H1 (cell line): ENCODE measurements around the gene WWC1. TPM values are rescaled to one million over a fixed set of nuclear protein-coding genes. Genes with fewer than 3 reads are reported as not detected.

ENCODE experiments used
- CTCF ChIA-PET: fragments of 300-600 bp; sonication (Branson Sonifier 250); formaldehyde crosslinking; loops from one replicate; lab custom pipeline; 2021; ENCODE audit not compliant: partially characterized antibody; lab: Charles Lee
- POLR2A ChIA-PET: fragments of 300-600 bp; sonication (Branson Sonifier 250); formaldehyde crosslinking; loops from one replicate; lab custom pipeline; 2021; ENCODE audit warnings: inconsistent platforms; ENCODE audit not compliant: partially characterized antibody; lab: Charles Lee
- DNase-seq, 2 experiments: peaks; one replicate each; pipeline versions ENCODE4 v3.0.0 to v3.0.0-alpha.2; 2010 to 2022; ENCODE audit warnings: low spot score in 2 of 2, low read depth in 1 of 2, mixed read lengths in 1 of 2
- FAIRE-seq: peaks from 2 replicates; lab custom pipeline; 2011; peaks lifted over from hg19 to GRCh38; lab: Jason Lieb, UNC
- H2AFZ ChIP-seq: 2 replicates; pipeline ENCODE4 v1.8.1; 2012; ENCODE audit warnings: low read length, inconsistent platforms
- H2AK5ac ChIP-seq: 2 replicates; pipeline ENCODE4 v1.6.1; 2013; ENCODE audit warnings: low read depth, low read length
- H2BK120ac ChIP-seq: replicated peaks from 2 replicates; pipeline ENCODE3; 2013; ENCODE audit warnings: low read depth, low read length, inconsistent platforms
- H2BK12ac ChIP-seq: 2 replicates; pipeline ENCODE4 v1.6.1; 2013; ENCODE audit warnings: low read depth, low read length
- H2BK15ac ChIP-seq: 2 replicates; pipeline ENCODE4 v1.6.1; 2013; ENCODE audit warnings: low read length
- H2BK20ac ChIP-seq: 2 replicates; pipeline ENCODE4 v1.6.1; 2013; ENCODE audit warnings: low read length
- H2BK5ac ChIP-seq: 2 replicates; pipeline ENCODE4 v1.6.1; 2013; ENCODE audit warnings: low read depth, low read length
- H3K14ac ChIP-seq: 2 replicates; pipeline ENCODE4 v1.6.1; 2013; ENCODE audit warnings: inconsistent platforms; ENCODE audit not compliant: insufficient read length
- H3K18ac ChIP-seq: 2 replicates; pipeline ENCODE4 v1.6.1; 2013; ENCODE audit warnings: low read length; ENCODE audit errors: extremely low read depth
- H3K23ac ChIP-seq: 2 replicates; pipeline ENCODE4 v1.6.1; 2013; ENCODE audit warnings: inconsistent platforms; ENCODE audit not compliant: insufficient read length
- H3K23me2 ChIP-seq: 2 replicates; pipeline ENCODE4 v1.6.1; 2013; ENCODE audit warnings: low read depth, low read length
- H3K27ac ChIP-seq: 2 replicates; pipeline ENCODE4 v1.6.1; 2011; ENCODE audit warnings: low read depth, low read length, inconsistent platforms
- H3K27me3 ChIP-seq, 4 experiments: replicated peaks in 1 of 4; 1 replicate in 1 of 4; 2 replicates in 3 of 4; pipeline versions ENCODE4 v1.6.1 to v1.8.1; 2011 to 2013; ENCODE audit warnings: low read length in 3 of 4, mild to moderate bottlenecking in 3 of 4, inconsistent platforms in 2 of 4, mixed read lengths in 2 of 4, moderate library complexity in 1 of 4; ENCODE audit not compliant: control insufficient read depth in 3 of 4, insufficient read depth in 3 of 4; ENCODE audit errors: extremely low read depth in 1 of 4
- H3K36me3 ChIP-seq, 4 experiments: 2 replicates each; pipeline versions ENCODE4 v1.6.1 to v1.8.1; 2011 to 2013; ENCODE audit warnings: mild to moderate bottlenecking in 4 of 4, low read length in 3 of 4, moderate library complexity in 2 of 4, control low read depth in 1 of 4, inconsistent platforms in 1 of 4; ENCODE audit not compliant: insufficient read depth in 4 of 4, control insufficient read depth in 2 of 4
- H3K4ac ChIP-seq: replicated peaks from 2 replicates; pipeline ENCODE3; 2013; ENCODE audit warnings: low read length, low read depth, mixed read lengths, inconsistent platforms; ENCODE audit not compliant: insufficient read length
- H3K4me1 ChIP-seq, 4 experiments: replicated peaks in 1 of 4; 1 replicate in 1 of 4; 2 replicates in 3 of 4; pipeline versions ENCODE4 v1.6.1 to v1.8.1; 2011 to 2013; ENCODE audit warnings: low read length in 3 of 4, inconsistent platforms in 2 of 4, mixed read lengths in 1 of 4; ENCODE audit not compliant: insufficient read depth in 4 of 4, control insufficient read depth in 3 of 4
- H3K4me2 ChIP-seq, 2 experiments: 2 replicates each; pipeline versions ENCODE4 v1.6.1 to v1.8.1; 2011 to 2013; ENCODE audit warnings: low read depth in 2 of 2, low read length in 2 of 2, control low read depth in 1 of 2, inconsistent platforms in 1 of 2, mild to moderate bottlenecking in 1 of 2; ENCODE audit not compliant: insufficient read depth in 1 of 2
- H3K4me3 ChIP-seq, 4 experiments: fragments of 200-600, 300-600 bp in 1 of 4; sonication (generic), shearing (Covaris generic), sonication (Bioruptor Twin) in 1 of 4; 2 replicates each; pipeline versions ENCODE4 v1.5.1 to v1.8.1; 2011 to 2016; ENCODE audit warnings: low read length in 4 of 4, low read depth in 3 of 4, control low read depth in 2 of 4, inconsistent platforms in 2 of 4, mild to moderate bottlenecking in 2 of 4, mixed read lengths in 1 of 4, moderate library complexity in 1 of 4; ENCODE audit not compliant: insufficient read depth in 2 of 4; ENCODE audit errors: extremely low read depth in 1 of 4
- H3K56ac ChIP-seq: replicated peaks from 2 replicates; pipeline ENCODE3; 2013; ENCODE audit warnings: low read depth, mild to moderate bottlenecking, mixed read lengths, low read length, inconsistent platforms; ENCODE audit not compliant: insufficient read length
- H3K79me1 ChIP-seq: 2 replicates; pipeline ENCODE4 v1.6.1; 2013; ENCODE audit warnings: low read depth, low read length, control low read depth
- H3K79me2 ChIP-seq, 2 experiments: 2 replicates each; pipeline versions ENCODE4 v1.6.1 to v1.8.1; 2012 to 2013; ENCODE audit warnings: low read length in 2 of 2, mild to moderate bottlenecking in 2 of 2, inconsistent platforms in 1 of 2; ENCODE audit not compliant: insufficient read depth in 2 of 2, control insufficient read depth in 1 of 2
- H3K9ac ChIP-seq, 4 experiments: replicated peaks in 1 of 4; 1 replicate in 1 of 4; 2 replicates in 3 of 4; pipeline versions ENCODE4 v1.6.1 to v1.8.1; 2011 to 2013; ENCODE audit warnings: low read depth in 3 of 4, low read length in 3 of 4, control low read depth in 2 of 4, mild to moderate bottlenecking in 2 of 4, moderate library complexity in 2 of 4, inconsistent platforms in 1 of 4; ENCODE audit errors: extremely low read depth in 1 of 4
- H3K9me3 ChIP-seq, 2 experiments: 2 replicates each; pipeline versions ENCODE4 v1.6.1 to v1.8.1; 2012 to 2013; ENCODE audit warnings: mild to moderate bottlenecking in 2 of 2, moderate library complexity in 2 of 2, control low read depth in 1 of 2, inconsistent platforms in 1 of 2, low read depth in 1 of 2, low read length in 1 of 2, mixed read lengths in 1 of 2; ENCODE audit not compliant: insufficient read depth in 2 of 2
- H4K20me1 ChIP-seq, 2 experiments: replicated peaks in 1 of 2; 2 replicates each; pipeline versions ENCODE3 to v1.8.1; 2011 to 2013; ENCODE audit warnings: inconsistent platforms in 2 of 2, low read length in 2 of 2, mild to moderate bottlenecking in 1 of 2; ENCODE audit not compliant: insufficient read depth in 2 of 2, control insufficient read depth in 1 of 2
- H4K5ac ChIP-seq: 2 replicates; pipeline ENCODE4 v1.6.1; 2013; ENCODE audit warnings: low read length, low read depth, mixed read lengths, inconsistent platforms; ENCODE audit not compliant: insufficient read length
- H4K8ac ChIP-seq: 2 replicates; pipeline ENCODE4 v1.8.0; 2013; ENCODE audit warnings: mild to moderate bottlenecking, moderate library complexity, low read length, inconsistent platforms; ENCODE audit not compliant: insufficient read depth; ENCODE audit errors: extremely low read depth
- H4K91ac ChIP-seq: replicated peaks from 2 replicates; pipeline ENCODE3; 2013; ENCODE audit warnings: low read length, mixed read lengths, inconsistent platforms; ENCODE audit not compliant: insufficient read length
- SIX5 ChIP-seq: IDR thresholded peaks from 2 replicates; pipeline ENCODE4 v1.6.1; 2011; ENCODE audit warnings: mild to moderate bottlenecking, low read depth, low read length
- WGBS, 2 experiments: shearing (Covaris generic) in 1 of 2; methylation state at CpG; one replicate each; pipeline versions ENCODE4 v1.1.6 to v1.1.7; 2013 to 2015; ENCODE audit warnings: low lambda C conversion rate in 2 of 2, mixed read lengths in 2 of 2, inconsistent platforms in 1 of 2, low coverage in 1 of 2, missing lambda C conversion rate in 1 of 2; ENCODE audit not compliant: insufficient replicate concordance in 2 of 2, insufficient coverage in 1 of 2, insufficient read length in 1 of 2; ENCODE audit errors: extremely low coverage in 1 of 2, missing lambda C conversion rate in 1 of 2; 5-methylcytosine and 5-hydroxymethylcytosine counted together
- polyA plus RNA-seq, 7 experiments: library from polyadenylated mRNA; depleted of rRNA in 3 of 7; stranded (reverse) in 5 of 7; unstranded in 2 of 7; fragments of >200 nt in 5 of 7; fragments of 200-250 nt in 2 of 7; gene quantifications; 1 replicate in 5 of 7; 2 replicates in 1 of 7; 4 replicates in 1 of 7; pipeline versions ENCODE4 v1.2.1 to v1.2.3, GENCODE V29; 2011 to 2013; ENCODE audit warnings: missing spikeins in 2 of 7, mixed read lengths in 2 of 7
- total RNA-seq: library from RNA; stranded (reverse); fragmentation: NEBNext Ultra II Directional; extraction: Animal tissue kit (Norgen Biotek cat#: 25700); gene quantifications from 2 replicates; pipeline ENCODE4 v1.2.1, GENCODE V29; 2021

Gene WWC1
- total and polyA plus RNA-seq, 2 of the 8 experiments (the other 6 are each of a cell fraction or from before 2014, with no cell fraction given): 16.4 to 41.1 TPM

DNA sequence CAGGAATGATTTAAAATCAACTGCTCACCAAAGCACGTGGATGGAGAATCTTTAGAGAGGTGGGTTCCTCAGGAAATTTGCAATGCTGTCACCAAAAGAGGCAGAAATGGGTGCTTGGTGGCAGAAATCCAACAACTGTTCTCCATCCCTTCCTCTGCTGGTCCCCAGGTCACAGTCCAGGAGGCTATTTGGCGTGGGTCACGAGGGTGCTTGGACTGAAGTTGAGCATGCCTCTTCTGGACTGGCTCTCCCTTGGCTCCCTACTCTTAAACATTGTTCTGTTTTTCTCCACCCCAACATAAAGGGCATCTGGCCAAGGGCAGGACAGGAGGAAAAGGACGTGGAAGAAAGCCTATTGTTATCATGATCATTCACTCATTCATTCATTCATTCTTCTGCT, 58.9 kb downstream of the WWC1 start:
- Histone ChIP-seq H3K23ac (no peak overlapping the region), H2AFZ (no peak overlapping the region), H3K36me3 (no peaks in the 10 kb centered on the region), H2BK5ac (no peak overlapping the region), H3K56ac (no peak overlapping the region), H2BK120ac (no peak overlapping the region), H3K9me3 (no peaks in the 10 kb centered on the region), H2BK20ac (no peak overlapping the region), H3K14ac (no peak overlapping the region), H2BK12ac (no peak overlapping the region), H3K9ac (no peak overlapping the region), H4K5ac (no peak overlapping the region), H2BK15ac (no peak overlapping the region), H3K4ac (no peak overlapping the region), H3K27me3 (no peaks in the 10 kb centered on the region), H3K79me2 (peaks cover 0 to 45% of the 10 kb centered on the region in 2 experiments; a peak in 2 of 4 replicates), H4K8ac (no peak overlapping the region), H2AK5ac (no peak overlapping the region), H3K4me1 (peaks cover 14 to 31% (median 17%) of the 10 kb centered on the region in 4 experiments), H4K91ac (no peak overlapping the region), H3K27ac (no peak overlapping the region), H4K20me1 (peaks cover 4 to 15% of the 10 kb centered on the region in 2 experiments), H3K4me2 (no peak overlapping the region), H3K79me1 (peaks cover 7% of the 10 kb centered on the region), H3K23me2 (no peaks in the 10 kb centered on the region; the same call in 1 of the 2 replicates), H3K18ac (no peak overlapping the region), H3K4me3 (no peak overlapping the region)
- WGBS, 2 experiments: 87% methylated on average over 4 of the region's 4 CpGs; no CpG with 5 or more reads in 1 of the 2 experiments
- DNase-seq: no peak
- no peak for TF ChIP-seq SIX5
- no peak for FAIRE-seq
- ChIA-PET CTCF (interaction anchor here (1.0 to 5.8 kb wide), 2 partner anchors 9 to 22 kb away, joined by 3 to 46 read pairs; no protein-coding TSS in a partner anchor), POLR2A (interaction anchor here (0.7 to 1.1 kb wide), 2 partner anchors 33 to 59 kb away, joined by 3 read pairs; partner anchors contain the start of gene WWC1)
